ENCODE results near the gene PHF12.

- TF ChIP-seq POLR2A (IDR thresholded peaks at IDR 0.05), result no peak
- TF ChIP-seq, protein P1, sequence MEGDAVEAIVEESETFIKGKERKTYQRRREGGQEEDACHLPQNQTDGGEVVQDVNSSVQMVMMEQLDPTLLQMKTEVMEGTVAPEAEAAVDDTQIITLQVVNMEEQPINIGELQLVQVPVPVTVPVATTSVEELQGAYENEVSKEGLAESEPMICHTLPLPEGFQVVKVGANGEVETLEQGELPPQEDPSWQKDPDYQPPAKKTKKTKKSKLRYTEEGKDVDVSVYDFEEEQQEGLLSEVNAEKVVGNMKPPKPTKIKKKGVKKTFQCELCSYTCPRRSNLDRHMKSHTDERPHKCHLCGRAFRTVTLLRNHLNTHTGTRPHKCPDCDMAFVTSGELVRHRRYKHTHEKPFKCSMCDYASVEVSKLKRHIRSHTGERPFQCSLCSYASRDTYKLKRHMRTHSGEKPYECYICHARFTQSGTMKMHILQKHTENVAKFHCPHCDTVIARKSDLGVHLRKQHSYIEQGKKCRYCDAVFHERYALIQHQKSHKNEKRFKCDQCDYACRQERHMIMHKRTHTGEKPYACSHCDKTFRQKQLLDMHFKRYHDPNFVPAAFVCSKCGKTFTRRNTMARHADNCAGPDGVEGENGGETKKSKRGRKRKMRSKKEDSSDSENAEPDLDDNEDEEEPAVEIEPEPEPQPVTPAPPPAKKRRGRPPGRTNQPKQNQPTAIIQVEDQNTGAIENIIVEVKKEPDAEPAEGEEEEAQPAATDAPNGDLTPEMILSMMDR (IDR thresholded peaks at IDR 0.05), result no peak
These were observed 49.2 kb downstream of the PHF12 start for GRCh38 chr17:28901866-28902818.
